Heart left ventricle (tissue), 16 donors: ENCODE results near the gene UBXN1. TPM values are rescaled to one million over a fixed set of nuclear protein-coding genes. Genes with fewer than 3 reads are reported as not detected.
A peak's percentile ranks its signal among the peaks of the same experiment; 100 is the strongest.

Source experiments
- ATAC-seq, 4 donors: fragments of 200-7000 bp; cut with Tn5 transposase; one replicate each; pipeline ENCODE4 v1.9.1; 2020 to 2022; ENCODE audit warnings: moderate library complexity in 4 of 4, mild to moderate bottlenecking in 3 of 4, moderate number of reproducible peaks in 1 of 4
- DNase-seq, 5 donors: peaks; one replicate each; pipeline ENCODE4 v3.0.0-alpha.2; 2020
- H3K27ac ChIP-seq, 12 donors: fragments of 200-600 bp; sonication (generic) in 4 of 12; one replicate each; pipeline versions ENCODE4 v1.5.0 to v1.8.0; 2016 to 2022; ENCODE audit warnings: mild to moderate bottlenecking in 2 of 12
- H3K27me3 ChIP-seq, 9 donors: fragments of 200-600 bp; sonication (generic) in 2 of 9; one replicate each; pipeline versions ENCODE4 v1.5.1 to v1.8.0; 2016 to 2022; ENCODE audit warnings: mild to moderate bottlenecking in 3 of 9
- H3K36me3 ChIP-seq, 9 donors: fragments of 200-600 bp; sonication (generic) in 2 of 9; one replicate each; pipeline versions ENCODE4 v1.5.0 to v1.8.0; 2018 to 2022; ENCODE audit warnings: mild to moderate bottlenecking in 2 of 9
- H3K4me1 ChIP-seq, 12 donors: fragments of 200-600 bp; sonication (generic) in 4 of 12; one replicate each; pipeline versions ENCODE4 v1.5.0 to v1.8.0; 2016 to 2022; ENCODE audit warnings: mild to moderate bottlenecking in 3 of 12
- H3K4me3 ChIP-seq, 12 donors: fragments of 200-600 bp; sonication (generic) in 4 of 12; one replicate each; pipeline versions ENCODE4 v1.5.0 to v1.8.0; 2017 to 2022; ENCODE audit warnings: mild to moderate bottlenecking in 9 of 12, moderate library complexity in 4 of 12
- H3K9me3 ChIP-seq, 12 donors: fragments of 200-600 bp; sonication (generic) in 4 of 12; one replicate each; pipeline versions ENCODE4 v1.5.0 to v1.8.0; 2016 to 2022; ENCODE audit warnings: mild to moderate bottlenecking in 1 of 12
- CTCF ChIP-seq, 12 donors: fragments of 200-600 bp; sonication (generic) in 4 of 12; IDR thresholded peaks; one replicate each; pipeline versions ENCODE4 v1.5.0 to v1.8.0; 2018 to 2022; ENCODE audit warnings: antibody characterized with exemption in 12 of 12, mild to moderate bottlenecking in 5 of 12
- POLR2A ChIP-seq, 2 donors: fragments of 450-650 bp; IDR thresholded peaks; one replicate each; pipeline ENCODE4 v1.6.1; 2017; ENCODE audit warnings: antibody characterized with exemption in 2 of 2, mild to moderate bottlenecking in 2 of 2, moderate library complexity in 2 of 2
- WGBS, 4 donors: extraction: QIAGEN DNeasy Blood & Tissue Kit in 2 of 4; methylation state at CpG; one replicate each; pipeline versions ENCODE4 v1.1.5 to v1.1.7; 2013 to 2018; 5-methylcytosine and 5-hydroxymethylcytosine counted together
- intact Hi-C, 10 donors: fragments of 100-400 bp; cut with DNase I; formaldehyde crosslinking; loops; one replicate each; pipeline versions ENCODE4 v1.11.1 to v1.14.2; 2022
- polyA plus RNA-seq, 2 donors: library from polyadenylated mRNA; stranded (reverse); fragments of 200-250 nt; gene quantifications; one replicate each; pipeline ENCODE4 v1.2.3, GENCODE V29; 2013
- total RNA-seq, 9 donors: library from RNA; depleted of rRNA in 2 of 9; stranded (reverse); fragments of >200 nt in 2 of 9; fragmentation: NEBNext Ultra II Directional in 3 of 9; extraction: Animal tissue kit (Norgen Biotek cat#: 25700) in 3 of 9; gene quantifications; one replicate each; pipeline versions ENCODE4 v1.1.0 to v1.2.4, GENCODE V29; 2016 to 2023
- donor health status: ischemic (EF 13 %, LVEDD 7.1; RV severe dilation, severe dysfunction).
- donor health status: healthy with polysubstance abuse.
- donor health status: DM: no; HTN: yes; CAD: no.
- donor health status: DM: no; HTN: no; CAD: no.
- donor health status: ischemic (EF 25% LVEDD 6.9; RV normal size, moderate dysfunction).
- donor health status: ischemic (EF 25% LVEDD 5.7; RV mildly dilated, moderate dysfunction).
- donor health status: healthy.
- donor health status: DM: yes; HTN: yes; CAD: no.
- donor health status: ischemic (EF 35%, LVEDD 5.7; RV mildly dilated, moderate dysfunction).
- donor health status: nonischemic (EF 11% LVEDD 7.7; RV severe dilation, severe dysfunction).
- donor health status: DM: yes; HTN: yes; CAD: no.
- donor health status: PGD.
- donor health status: ischemic (EF 29% LVEDD 5.4; RV normal size, mild dysfunction).
- donor health status: nonischemic (EF 23%, LVEDD 6.1; RV moderate dilation, normal function).

The UBXN1 gene
- total and polyA plus RNA-seq, 11 donors = 69.2 to 188 (median 83.2) TPM

- H3K27ac ChIP-seq = no peak overlapping the region
- no peak overlapping the region for H3K4me3 ChIP-seq
- peaks cover 0 to 29% (median 23%) of the 10 kb centered on the region in 9 donors for H3K36me3 ChIP-seq
- intact Hi-C loops = loop anchor here in 3 of 10 donors (5.0 kb wide), 1 partner anchor 37 kb away; the partner anchor contains the start of genes EML3 (in 3 of the 3) and ROM1 (in 3 of the 3)
- DNase-seq (no peak), ATAC-seq (no peak)
- no peak for TF ChIP-seq CTCF (IDR thresholded peaks at IDR 0.05)
- TF ChIP-seq POLR2A (IDR thresholded peaks at IDR 0.05) = no peak
- no peaks in the 10 kb centered on the region for H3K27me3 ChIP-seq
- H3K4me1 ChIP-seq = peaks cover 0 to 43% (median 34%) of the 10 kb centered on the region in 12 donors
- 85 to 93% (median 91%) methylated on average over 7 to 11 of the region's 11 CpGs for WGBS, 4 donors
- no peaks in the 10 kb centered on the region for H3K9me3 ChIP-seq
Observed at GRCh38 chr11:62649486-62649885, 29.4 kb downstream of the UBXN1 start.

- no peak overlapping the region for H3K4me3 ChIP-seq
- ATAC-seq = no peak
- no peaks in the 10 kb centered on the region for H3K27me3 ChIP-seq
- 80 to 86% (median 85%) methylated on average over 11 of the region's 11 CpGs for WGBS, 4 donors
- H3K4me1 ChIP-seq = peaks cover 0 to 44% (median 34%) of the 10 kb centered on the region in 12 donors
- H3K36me3 ChIP-seq = peaks cover 0 to 34% (median 28%) of the 10 kb centered on the region in 9 donors
- DNase-seq = peak in 1 of 5 donors; percentile 33
- intact Hi-C loops = loop anchor here in 3 of 10 donors (5.0 kb wide), 1 partner anchor 37 kb away; the partner anchor contains the start of genes EML3 (in 3 of the 3) and ROM1 (in 3 of the 3)
- no peaks in the 10 kb centered on the region for H3K9me3 ChIP-seq
- no peak overlapping the region for H3K27ac ChIP-seq
- TF ChIP-seq CTCF (IDR thresholded peaks at IDR 0.05) = no peak
- TF ChIP-seq POLR2A (IDR thresholded peaks at IDR 0.05) = no peak
Observed at GRCh38 chr11:62648967-62649364, 29.9 kb downstream of the UBXN1 start.

- 91 to 93% (median 92%) methylated on average over 20 to 24 of the region's 24 CpGs for WGBS, 4 donors
Observed at GRCh38 chr11:62648185-62648966, 30.5 kb downstream of the UBXN1 start.

More at GRCh38 chr11:62648185-62648966, 30.5 kb downstream of the UBXN1 start:
- peaks cover 0 to 40% (median 34%) of the 10 kb centered on the region in 9 donors for H3K36me3 ChIP-seq
- H3K4me1 ChIP-seq = peaks cover 0 to 45% (median 34%) of the 10 kb centered on the region in 12 donors
- no peak overlapping the region for H3K27ac ChIP-seq
- DNase-seq = peak in 1 of 5 donors; percentile 29
- TF ChIP-seq CTCF (IDR thresholded peaks at IDR 0.05) = no peak
- no peak for TF ChIP-seq POLR2A (IDR thresholded peaks at IDR 0.05)
- intact Hi-C loops = loop anchor here in 3 of 10 donors (5.0 kb wide), 1 partner anchor 36 kb away; the partner anchor contains the start of genes EML3 (in 3 of the 3) and ROM1 (in 3 of the 3)
- no peaks in the 10 kb centered on the region for H3K9me3 ChIP-seq
- H3K4me3 ChIP-seq = no peak overlapping the region
- ATAC-seq = no peak
- no peaks in the 10 kb centered on the region for H3K27me3 ChIP-seq
